B cell (primary cell): ENCODE results near the gene AUTS2. TPM values are rescaled to one million over a fixed set of nuclear protein-coding genes. Genes with fewer than 3 reads are reported as not detected.

Experiments
- ATAC-seq: fragments of 200-7000 bp; cut with Tn5 transposase; one replicate; pipeline ENCODE4 v1.10.0; 2021; ENCODE audit warnings: low read depth, mild to moderate bottlenecking, moderate number of reproducible peaks, moderate library complexity
- CTCF ChIA-PET: fragments of 350-600 bp; sonication (Branson Sonifier 250); formaldehyde crosslinking; loops from one replicate; lab custom pipeline; 2021; ENCODE audit warnings: antibody characterized with exemption, inconsistent platforms; lab: Charles Lee
- POLR2A ChIA-PET: fragments of 350-600 bp; sonication (Branson Sonifier 250); formaldehyde crosslinking; loops from one replicate; lab custom pipeline; 2021; ENCODE audit warnings: antibody characterized with exemption; lab: Charles Lee
- DNase-seq: peaks from one replicate; pipeline ENCODE4 v3.0.0; 2013
- H2AFZ ChIP-seq: 2 replicates; pipeline ENCODE4 v1.6.1; 2012; ENCODE audit warnings: mild to moderate bottlenecking, low read depth, low read length; ENCODE audit not compliant: insufficient read depth, poor library complexity, severe bottlenecking
- H3K27ac ChIP-seq, 2 donors: 1 replicate in 1 of 2; 2 replicates in 1 of 2; pipeline ENCODE4 v1.5.1; 2012 to 2013; ENCODE audit warnings: low read length in 2 of 2, mild to moderate bottlenecking in 2 of 2, moderate library complexity in 1 of 2
- H3K27me3 ChIP-seq, 4 experiments: fragments of 200-600 bp in 1 of 4; sonication (generic) in 1 of 4; replicated peaks in 1 of 4; 1 replicate in 2 of 4; 2 replicates in 2 of 4; pipeline versions ENCODE4 v1.6.1 to v1.7.0; 2013 to 2016; ENCODE audit warnings: low read length in 3 of 4, mild to moderate bottlenecking in 2 of 4, mixed read lengths in 1 of 4, moderate library complexity in 1 of 4; ENCODE audit not compliant: insufficient read depth in 4 of 4, control insufficient read depth in 3 of 4; ENCODE audit errors: control extremely low read depth in 1 of 4
- H3K36me3 ChIP-seq, 2 experiments: replicated peaks in 1 of 2; 1 replicate in 1 of 2; 2 replicates in 1 of 2; pipeline versions ENCODE4 v1.6.1 to v1.7.1; 2013; ENCODE audit warnings: low read length in 1 of 2; ENCODE audit not compliant: insufficient read depth in 2 of 2, control insufficient read depth in 1 of 2; ENCODE audit errors: control extremely low read depth in 1 of 2, extremely low read depth in 1 of 2
- H3K4me1 ChIP-seq, 2 donors: fragments of 200-600 bp in 1 of 2; sonication (generic) in 1 of 2; 1 replicate in 1 of 2; 2 replicates in 1 of 2; pipeline versions ENCODE4 v1.5.1 to v1.6.1; 2013 to 2017; ENCODE audit warnings: low read length in 2 of 2; ENCODE audit not compliant: control insufficient read depth in 2 of 2, insufficient read depth in 2 of 2
- H3K4me2 ChIP-seq: replicated peaks from 2 replicates; pipeline ENCODE3; 2012; ENCODE audit warnings: mild to moderate bottlenecking, low read depth, low read length; ENCODE audit not compliant: poor library complexity, severe bottlenecking
- H3K4me3 ChIP-seq, 5 experiments: fragments of 200-600 bp in 1 of 5; sonication (generic) in 1 of 5; 1 replicate in 3 of 5; 2 replicates in 2 of 5; pipeline versions ENCODE4 v1.5.1 to v1.7.0; 2011 to 2016; ENCODE audit warnings: low read length in 4 of 5, mild to moderate bottlenecking in 4 of 5, low read depth in 2 of 5, control low read depth in 1 of 5, moderate library complexity in 1 of 5; ENCODE audit not compliant: insufficient read depth in 1 of 5; ENCODE audit errors: control extremely low read depth in 1 of 5, extremely low read depth in 1 of 5
- H3K79me2 ChIP-seq: fragments of 200-600 bp; sonication (generic); one replicate; pipeline ENCODE4 v1.6.0; 2016; ENCODE audit warnings: low read length; ENCODE audit not compliant: control insufficient read depth, insufficient read depth
- H3K9ac ChIP-seq: fragments of 200-600 bp; sonication (generic); 2 replicates; pipeline ENCODE4 v1.6.1; 2017; ENCODE audit warnings: mild to moderate bottlenecking, low read length, moderate library complexity
- H3K9me3 ChIP-seq, 3 donors: one replicate each; pipeline versions ENCODE4 v1.6.1 to v1.7.1; 2013; ENCODE audit warnings: low read length in 2 of 3; ENCODE audit not compliant: control insufficient read depth in 2 of 3, insufficient read depth in 1 of 3; ENCODE audit errors: control extremely low read depth in 1 of 3
- H4K20me1 ChIP-seq: 2 replicates; pipeline ENCODE4 v1.6.0; 2012; ENCODE audit warnings: mild to moderate bottlenecking, low read length; ENCODE audit not compliant: insufficient read depth, control insufficient read depth, poor library complexity, severe bottlenecking
- H3K27ac Mint-ChIP-seq: one replicate; pipeline ENCODE4 v1.8.0; 2021; ENCODE audit warnings: mixed read lengths
- H3K27me3 Mint-ChIP-seq: one replicate; pipeline ENCODE4 v1.8.0; 2021; ENCODE audit warnings: mixed read lengths
- H3K4me1 Mint-ChIP-seq: one replicate; pipeline ENCODE4 v1.8.0; 2021; ENCODE audit warnings: mixed read lengths
- H3K4me3 Mint-ChIP-seq: one replicate; pipeline ENCODE4 v1.8.0; 2021; ENCODE audit warnings: mixed read lengths
- H3K9me3 Mint-ChIP-seq: one replicate; pipeline ENCODE4 v1.8.0; 2022; ENCODE audit warnings: mixed read lengths; ENCODE audit not compliant: insufficient read depth
- CTCF ChIP-seq: fragments of 200-600 bp; IDR thresholded peaks from one replicate; pipeline ENCODE4 v1.8.0; 2022; ENCODE audit warnings: antibody characterized with exemption, mild to moderate bottlenecking
- EZH2 ChIP-seq: IDR thresholded peaks from 2 replicates; pipeline ENCODE4 v1.6.1; 2012; ENCODE audit warnings: borderline replicate concordance, low read depth, mild to moderate bottlenecking, moderate library complexity, low read length; ENCODE audit not compliant: insufficient read depth, poor library complexity, severe bottlenecking
- WGBS: methylation state at CpG from one replicate; pipeline ENCODE4 v1.1.5; 2013; ENCODE audit warnings: missing lambda C conversion rate; ENCODE audit not compliant: insufficient coverage; 5-methylcytosine and 5-hydroxymethylcytosine counted together
- intact Hi-C: fragments of 100-400 bp; cut with micrococcal nuclease; formaldehyde crosslinking; loops from one replicate; pipeline ENCODE4 v1.10.0; 2022
- polyA plus RNA-seq: library from polyadenylated mRNA; depleted of rRNA; stranded (reverse); fragments of >200 nt; gene quantifications from 2 replicates; pipeline ENCODE4 v1.2.3, GENCODE V29; 2012
- total RNA-seq, 2 donors: library from RNA; stranded (reverse); fragments of 120-200 nt in 1 of 2; gene quantifications; 1 replicate in 1 of 2; 2 replicates in 1 of 2; pipeline versions ENCODE4 v1.2.3 to v1.2.4, GENCODE V29; 2013 to 2022

Gene AUTS2
- total and polyA plus RNA-seq, 2 donors (not counting 1 experiment from before 2014, with no cell fraction given) = 22.3 to 35.0 TPM

DNA sequence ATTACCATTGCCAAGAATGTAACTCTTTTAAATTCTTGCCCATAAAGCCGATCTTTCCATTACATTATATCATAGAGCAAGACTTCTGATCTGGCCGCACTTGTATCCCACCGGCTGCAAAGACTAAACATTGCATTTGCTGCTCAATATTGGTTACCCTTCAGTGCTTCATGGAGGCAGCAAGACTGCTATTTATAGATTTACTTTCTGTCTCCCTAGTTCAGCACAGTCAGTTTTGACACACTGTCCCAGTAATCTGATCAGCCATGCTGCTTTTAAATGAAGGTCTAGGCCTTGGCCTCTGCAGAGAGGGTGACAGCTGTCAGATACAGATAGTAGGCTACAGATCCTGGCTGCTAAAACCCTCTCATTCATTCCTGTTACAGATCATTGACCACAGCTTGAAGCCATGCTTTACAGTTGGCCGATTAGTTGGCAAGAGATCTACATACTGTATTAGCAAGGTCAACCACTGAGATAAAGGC, 971.1 kb downstream of the AUTS2 start:
- Histone ChIP-seq H3K9me3 (no peaks in the 10 kb centered on the region), H3K27me3 (no peaks in the 10 kb centered on the region), H3K4me1 (no peaks in the 10 kb centered on the region), H4K20me1 (no peaks in the 10 kb centered on the region), H3K27ac (no peak overlapping the region), H3K9ac (no peak overlapping the region), H3K4me3 (no peak overlapping the region), H3K79me2 (no peaks in the 10 kb centered on the region), H3K4me2 (no peak overlapping the region), H2AFZ (no peak overlapping the region), H3K36me3 (peaks cover 0 to 2% of the 10 kb centered on the region in 2 experiments)
- ATAC-seq (no peak), DNase-seq (no peak)
- Mint-ChIP-seq H3K27ac (no peak overlapping the region), H3K4me3 (no peak overlapping the region), H3K9me3 (no peaks in the 10 kb centered on the region), H3K4me1 (peaks cover 4% of the 10 kb centered on the region), H3K27me3 (no peaks in the 10 kb centered on the region)
- WGBS = 68% methylated on average over 4 of the region's 4 CpGs
- POLR2A ChIA-PET = no interaction called here
- TF ChIP-seq EZH2 = no peak
- no peak for TF ChIP-seq CTCF
- CTCF ChIA-PET = no interaction called here
- intact Hi-C loops = no loop called here

- H3K27ac Mint-ChIP-seq = no peak overlapping the region
- H4K20me1 ChIP-seq = no peaks in the 10 kb centered on the region
- no peaks in the 10 kb centered on the region for H3K27me3 ChIP-seq
- H3K79me2 ChIP-seq = no peaks in the 10 kb centered on the region
- POLR2A ChIA-PET = no interaction called here
- H3K4me1 ChIP-seq = no peaks in the 10 kb centered on the region
- ATAC-seq = no peak
- no peak overlapping the region for H3K4me2 ChIP-seq
- H3K27me3 Mint-ChIP-seq = no peaks in the 10 kb centered on the region
- CTCF ChIA-PET = no interaction called here
- DNase-seq = no peak
- no peak for TF ChIP-seq CTCF
- TF ChIP-seq EZH2 = no peak
- peaks cover 4% of the 10 kb centered on the region for H3K4me1 Mint-ChIP-seq
- no peak overlapping the region for H3K4me3 Mint-ChIP-seq
- no peak overlapping the region for H3K4me3 ChIP-seq
- 89% methylated on average over 3 of the region's 4 CpGs for WGBS
- H3K9me3 Mint-ChIP-seq = no peaks in the 10 kb centered on the region
- intact Hi-C loops = no loop called here
- no peak overlapping the region for H3K27ac ChIP-seq
- peaks cover 0 to 2% of the 10 kb centered on the region in 2 experiments for H3K36me3 ChIP-seq
- no peak overlapping the region for H3K9ac ChIP-seq
- no peak overlapping the region for H2AFZ ChIP-seq
- no peaks in the 10 kb centered on the region for H3K9me3 ChIP-seq
Measured at GRCh38 chr7:70570029-70570428, 971.8 kb downstream of the AUTS2 start.
